ENCODE results near the gene DLGAP5. TPM values are rescaled to one million over a fixed set of nuclear protein-coding genes. Genes with fewer than 3 reads are reported as not detected.
A peak's percentile ranks its signal among the peaks of the same experiment; 100 is the strongest.

DLGAP5 gene
- total RNA-seq, 1 experiment from 2014 or later, result 118 TPM

DNA sequence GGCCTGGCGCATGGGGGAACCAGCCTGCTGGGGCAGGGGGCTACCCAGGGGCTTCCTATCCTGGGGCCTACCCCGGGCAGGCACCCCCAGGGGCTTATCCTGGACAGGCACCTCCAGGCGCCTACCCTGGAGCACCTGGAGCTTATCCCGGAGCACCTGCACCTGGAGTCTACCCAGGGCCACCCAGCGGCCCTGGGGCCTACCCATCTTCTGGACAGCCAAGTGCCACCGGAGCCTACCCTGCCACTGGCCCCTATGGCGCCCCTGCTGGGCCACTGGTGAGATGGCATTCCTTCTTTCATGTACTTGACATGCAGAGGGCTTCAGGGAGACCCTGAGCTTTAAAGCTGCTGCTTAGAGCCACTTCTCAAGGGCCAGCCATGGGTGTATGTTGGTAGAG lies 53.3 kb downstream of the DLGAP5 start:
- Mint-ChIP-seq H3K36me3 (ENCODE audit: insufficient read depth in 1 of 3, low read depth in 3 of 3) (peaks cover 5 to 11% (median 8%) of the 10 kb centered on the region in 3 experiments; a peak in 5 of 7 replicates), H3K4me1 (no peaks in the 10 kb centered on the region), H3K9me3 (no peaks in the 10 kb centered on the region), H3K27ac (peak overlapping the region in 1 of 3 experiments; percentile 59; a peak in 1 of 7 replicates), H3K27me3 (ENCODE audit: low read depth) (no peaks in the 10 kb centered on the region), H3K4me3 (no peak overlapping the region)
- H2AFZ ChIP-seq (ENCODE audit: low read length), result no peak overlapping the region
- H3K9me3 ChIP-seq (ENCODE audit: control insufficient read depth, low read depth, low read length), result no peaks in the 10 kb centered on the region
- no peaks in the 10 kb centered on the region for H3K4me1 ChIP-seq (ENCODE audit: insufficient read depth, low read length)
- no peak overlapping the region for H2BK12ac ChIP-seq (ENCODE audit: insufficient read length, low read depth, low read length)
- no peak overlapping the region for H3K9ac ChIP-seq (ENCODE audit: extremely low read depth, insufficient read length, low read length)
- no peak overlapping the region for H2BK20ac ChIP-seq (ENCODE audit: low read depth, low read length, poor library complexity, severe bottlenecking)
- no peak overlapping the region for H2BK120ac ChIP-seq (ENCODE audit: low read depth, low read length, poor library complexity, severe bottlenecking)
- no peaks in the 10 kb centered on the region for H3K79me1 ChIP-seq (ENCODE audit: insufficient read depth, low read depth, low read length, poor library complexity, severe bottlenecking)
- no peaks in the 10 kb centered on the region for H3K27me3 ChIP-seq (ENCODE audit: insufficient read depth, low read length)
- no peaks in the 10 kb centered on the region for H3K79me2 ChIP-seq (ENCODE audit: insufficient read depth, low read length)
- no peak overlapping the region for H3K4me2 ChIP-seq (ENCODE audit: insufficient read depth, insufficient read length, low read length)
- H3K56ac ChIP-seq (ENCODE audit: insufficient read length, low read depth, low read length), result no peak overlapping the region
- no peak overlapping the region for H2BK5ac ChIP-seq (ENCODE audit: insufficient read length, low read length)
- no peak overlapping the region for H3K18ac ChIP-seq (ENCODE audit: insufficient read length, low read depth, low read length)
- no peaks in the 10 kb centered on the region for H4K20me1 ChIP-seq (ENCODE audit: control insufficient read depth, insufficient read depth, insufficient read length)
- no peak overlapping the region for H2AK5ac ChIP-seq (ENCODE audit: insufficient read length, low read length)
- H3K23ac ChIP-seq (ENCODE audit: insufficient read length, low read depth, low read length), result no peak overlapping the region
- H3K14ac ChIP-seq (ENCODE audit: insufficient read depth, low read length), result no peak overlapping the region
- no peak overlapping the region for H3K4ac ChIP-seq (ENCODE audit: low read depth, low read length)
- WGBS (ENCODE audit: extremely low coverage, insufficient read length, low lambda C conversion rate), result no CpG with 5 or more reads among the region's 7 CpGs
- H2BK15ac ChIP-seq (ENCODE audit: low read depth, low read length), result no peak overlapping the region
- no peak overlapping the region for H4K5ac ChIP-seq (ENCODE audit: insufficient read length, low read depth, low read length)
- peak; percentile 65 for TF ChIP-seq CTCF (conservative IDR thresholded peaks at IDR 0.05)
- no peaks in the 10 kb centered on the region for H3K23me2 ChIP-seq (ENCODE audit: insufficient read length, low read depth, low read length, poor library complexity, severe bottlenecking)
- H3T11ph ChIP-seq (ENCODE audit: low read length), result no peak overlapping the region
- no peak overlapping the region for H3K27ac ChIP-seq (ENCODE audit: insufficient read length, low read depth, low read length)
- H4K91ac ChIP-seq (ENCODE audit: insufficient read length, low read depth, low read length), result no peak overlapping the region
- H4K8ac ChIP-seq (replicated peaks; ENCODE audit: insufficient read length, low read depth, low read length), result no peak overlapping the region
- DNase-seq, result peak; percentile 71

Data from H9 (cell line).